Measurements from ENCODE around the gene PLCL2.

DNA sequence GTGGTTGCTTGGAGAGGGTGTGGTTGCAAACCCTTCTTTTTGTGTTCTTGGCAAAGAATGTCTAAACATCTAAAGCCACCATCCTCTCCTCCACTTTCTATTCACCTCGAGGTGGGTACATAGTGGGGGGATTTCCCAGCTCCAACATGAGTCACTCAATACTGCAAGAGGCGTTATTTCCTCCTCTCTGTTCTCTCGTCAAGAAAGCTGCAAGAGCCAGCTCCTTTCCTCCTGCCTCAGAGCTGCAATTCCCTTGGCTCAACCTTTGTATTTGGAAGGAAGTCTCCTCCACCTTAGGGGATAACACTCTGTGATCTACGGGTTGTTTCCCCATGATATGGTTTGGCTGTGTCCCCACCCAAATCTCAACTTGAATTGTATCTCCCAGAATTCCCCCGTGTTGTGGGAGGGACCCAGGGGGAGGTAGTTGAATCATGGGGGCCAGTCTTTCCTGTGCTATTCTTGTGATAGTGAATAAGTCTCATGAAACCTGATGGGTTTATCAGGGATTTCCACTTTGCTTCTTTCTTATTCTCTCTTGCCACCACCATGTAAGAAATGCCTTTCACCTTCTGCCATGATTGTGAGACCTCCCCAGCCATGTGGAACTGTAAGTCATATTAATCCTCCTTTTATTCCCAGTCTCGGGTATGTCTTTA, 138.4 kb downstream of the PLCL2 start:
- TF ChIP-seq, protein P1, sequence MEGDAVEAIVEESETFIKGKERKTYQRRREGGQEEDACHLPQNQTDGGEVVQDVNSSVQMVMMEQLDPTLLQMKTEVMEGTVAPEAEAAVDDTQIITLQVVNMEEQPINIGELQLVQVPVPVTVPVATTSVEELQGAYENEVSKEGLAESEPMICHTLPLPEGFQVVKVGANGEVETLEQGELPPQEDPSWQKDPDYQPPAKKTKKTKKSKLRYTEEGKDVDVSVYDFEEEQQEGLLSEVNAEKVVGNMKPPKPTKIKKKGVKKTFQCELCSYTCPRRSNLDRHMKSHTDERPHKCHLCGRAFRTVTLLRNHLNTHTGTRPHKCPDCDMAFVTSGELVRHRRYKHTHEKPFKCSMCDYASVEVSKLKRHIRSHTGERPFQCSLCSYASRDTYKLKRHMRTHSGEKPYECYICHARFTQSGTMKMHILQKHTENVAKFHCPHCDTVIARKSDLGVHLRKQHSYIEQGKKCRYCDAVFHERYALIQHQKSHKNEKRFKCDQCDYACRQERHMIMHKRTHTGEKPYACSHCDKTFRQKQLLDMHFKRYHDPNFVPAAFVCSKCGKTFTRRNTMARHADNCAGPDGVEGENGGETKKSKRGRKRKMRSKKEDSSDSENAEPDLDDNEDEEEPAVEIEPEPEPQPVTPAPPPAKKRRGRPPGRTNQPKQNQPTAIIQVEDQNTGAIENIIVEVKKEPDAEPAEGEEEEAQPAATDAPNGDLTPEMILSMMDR (IDR thresholded peaks at IDR 0.05; ENCODE audit: low read depth, low read length, missing input control): no peak
- TF ChIP-seq GABPA (IDR thresholded peaks at IDR 0.05 in 1 of 2, conservative IDR thresholded peaks at IDR 0.05 in 1 of 2): no peak
- TF ChIP-seq REST (IDR thresholded peaks at IDR 0.05): no peak
- no peak for TF ChIP-seq YY1 (IDR thresholded peaks at IDR 0.05)
- TF ChIP-seq JUND (IDR thresholded peaks at IDR 0.05): no peak
- TF ChIP-seq MAX (IDR thresholded peaks at IDR 0.05): no peak
- no peak for TF ChIP-seq FOXA1 (IDR thresholded peaks at IDR 0.05)
- TF ChIP-seq RXRA (IDR thresholded peaks at IDR 0.05): no peak
